Measurements from ENCODE around the gene TMPRSS3. TPM values are rescaled to one million over a fixed set of nuclear protein-coding genes. Genes with fewer than 3 reads are reported as not detected.

The TMPRSS3 gene
- 10.5 TPM for total RNA-seq

- no peak for DNase-seq (ENCODE audit: low spot score)
These were observed at the start of gene TMPRSS3 for GRCh38 chr21:42395905-42396651. TSS of gene TMPRSS3 (minus strand) at chr21:42396052. CDS start at chr21:42395417, 635 bp downstream.

GRCh38 chr21:42445311-42445710, 49.5 kb upstream of the TMPRSS3 start:
- DNase-seq (ENCODE audit: low spot score) = no peak

GRCh38 chr21:42444745-42445059, 48.9 kb upstream of the TMPRSS3 start:
- DNase-seq (ENCODE audit: low spot score) = no peak

DNA sequence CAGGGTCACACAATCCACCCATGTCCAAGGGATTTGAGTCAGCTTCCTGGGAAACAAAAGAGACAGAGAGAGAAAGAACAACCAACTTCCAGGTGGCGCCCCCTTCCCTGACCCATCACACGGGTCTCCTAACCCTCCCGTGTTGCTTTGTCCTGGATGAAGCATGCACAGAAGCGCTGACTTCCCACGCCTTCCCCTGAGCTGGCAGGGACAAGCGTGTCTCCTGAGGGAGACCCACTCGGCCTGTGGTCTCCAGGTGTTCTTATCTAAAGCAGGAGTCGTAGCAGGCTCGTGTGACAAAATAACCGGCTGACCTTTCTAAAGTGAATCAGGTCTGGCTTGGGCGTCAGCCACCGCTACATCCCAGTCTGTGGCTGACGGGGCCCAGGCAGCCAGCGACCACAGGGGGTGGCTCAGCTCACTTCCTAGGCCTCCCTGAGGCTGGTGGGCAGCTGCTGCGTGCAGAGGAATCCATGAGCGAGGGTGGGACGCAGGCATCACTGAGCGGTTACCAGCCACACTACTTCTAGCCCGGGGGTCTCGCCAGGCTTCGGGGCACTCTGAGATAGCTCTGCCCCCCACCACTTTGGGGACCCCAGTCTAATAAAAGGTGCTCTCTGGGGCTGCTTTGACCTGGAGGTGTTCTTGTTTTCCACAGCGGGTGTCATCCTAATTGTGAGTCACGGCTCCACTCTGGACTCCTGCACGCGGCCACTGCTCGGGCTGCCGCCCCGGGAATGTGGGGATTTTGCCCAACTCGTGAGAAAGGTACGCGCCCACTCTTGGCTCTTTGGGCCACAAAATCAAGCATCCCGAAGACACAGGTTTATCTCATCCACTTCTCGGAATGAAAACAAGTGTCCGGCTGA, 48.3 kb upstream of the TMPRSS3 start:
- DNase-seq (ENCODE audit: low spot score) = no peak

DNA sequence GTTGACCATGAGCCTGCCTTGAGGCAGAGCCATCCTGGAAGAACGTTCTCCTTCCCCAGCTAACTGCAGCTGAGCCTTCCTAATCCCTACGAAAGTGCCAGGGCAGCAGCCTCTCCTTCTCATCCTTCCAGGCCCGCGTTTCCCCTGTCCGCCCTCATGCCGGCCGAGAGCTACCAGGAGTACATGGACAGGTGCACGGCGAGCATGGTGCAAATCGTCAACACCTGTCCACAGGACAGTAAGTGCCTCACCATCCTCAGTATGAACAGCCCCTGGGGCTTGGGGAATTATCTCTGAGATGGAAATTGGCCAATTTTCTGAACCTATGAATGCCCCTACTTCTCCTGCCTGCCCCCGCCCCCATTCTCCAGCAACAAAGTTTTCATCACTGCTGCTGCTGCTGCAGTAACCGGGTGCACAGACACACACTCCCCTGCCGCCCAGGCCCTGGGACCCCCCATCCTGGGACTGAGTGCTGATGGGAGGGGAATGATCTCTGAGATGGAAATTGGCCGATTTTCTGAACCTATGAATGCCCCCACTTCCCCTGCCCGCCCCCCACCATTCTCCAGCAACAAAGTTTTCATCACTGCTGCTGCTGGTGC, 47.4 kb upstream of the TMPRSS3 start:
- no peak for DNase-seq (ENCODE audit: low spot score)

DNA sequence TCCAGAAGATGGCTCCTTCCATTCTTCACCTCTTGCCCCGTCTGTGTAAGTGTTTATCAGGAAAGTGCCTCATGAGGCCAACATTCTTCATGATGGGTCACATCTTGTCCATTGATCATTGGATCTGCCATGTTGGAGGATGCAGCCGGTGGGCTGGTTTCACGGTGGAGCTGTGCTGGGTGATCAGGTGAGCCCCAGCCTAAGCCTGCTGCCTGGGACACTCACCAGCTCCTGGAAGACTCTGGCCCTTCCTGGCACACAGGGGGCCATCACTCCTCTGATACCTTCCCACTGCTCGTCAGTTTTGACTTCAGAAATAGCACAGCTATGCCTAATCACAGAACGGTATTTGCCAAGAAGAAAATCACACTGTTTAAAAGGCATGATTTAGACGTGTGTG, 46.1 kb upstream of the TMPRSS3 start:
- no peak for DNase-seq (ENCODE audit: low spot score)

- DNase-seq (ENCODE audit: low spot score) = no peak
These were observed 44.4 kb upstream of the TMPRSS3 start for GRCh38 chr21:42440187-42440792.

- DNase-seq (ENCODE audit: low spot score) = no peak
These were observed 43.7 kb upstream of the TMPRSS3 start for GRCh38 chr21:42439284-42440186.

- no peak for DNase-seq (ENCODE audit: low spot score)
These were observed 42.7 kb upstream of the TMPRSS3 start for GRCh38 chr21:42438316-42439205.

DNA sequence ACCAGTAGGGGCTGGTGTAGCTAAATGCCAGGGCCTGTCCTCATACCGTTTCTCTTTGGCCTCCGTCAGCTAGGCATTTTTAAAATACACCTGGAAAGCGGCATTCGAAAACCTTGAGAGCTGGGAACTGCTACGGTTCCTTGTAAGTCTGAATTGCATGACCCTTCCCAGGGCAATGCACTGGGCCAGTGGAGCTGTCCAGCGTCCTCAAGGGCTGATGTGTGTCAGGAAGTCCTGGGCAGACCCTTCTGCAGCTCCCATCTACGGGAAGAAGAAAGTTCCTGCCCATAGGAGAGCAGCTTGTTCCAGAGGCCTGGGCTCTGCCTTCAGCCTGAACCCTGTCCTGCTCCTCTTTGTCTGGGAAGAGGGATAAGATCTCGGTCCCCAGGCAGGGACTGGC, 41.9 kb upstream of the TMPRSS3 start:
- no peak for DNase-seq (ENCODE audit: low spot score)

- DNase-seq (ENCODE audit: low spot score) = no peak
These were observed 41.1 kb upstream of the TMPRSS3 start for GRCh38 chr21:42436914-42437313.

GRCh38 chr21:42435833-42436232, 40.0 kb upstream of the TMPRSS3 start:
- DNase-seq (ENCODE audit: low spot score) = no peak

GRCh38 chr21:42435401-42435800, 39.5 kb upstream of the TMPRSS3 start:
- no peak for DNase-seq (ENCODE audit: low spot score)

GRCh38 chr21:42434884-42435283, 39.0 kb upstream of the TMPRSS3 start:
- DNase-seq (ENCODE audit: low spot score) = no peak

DNA sequence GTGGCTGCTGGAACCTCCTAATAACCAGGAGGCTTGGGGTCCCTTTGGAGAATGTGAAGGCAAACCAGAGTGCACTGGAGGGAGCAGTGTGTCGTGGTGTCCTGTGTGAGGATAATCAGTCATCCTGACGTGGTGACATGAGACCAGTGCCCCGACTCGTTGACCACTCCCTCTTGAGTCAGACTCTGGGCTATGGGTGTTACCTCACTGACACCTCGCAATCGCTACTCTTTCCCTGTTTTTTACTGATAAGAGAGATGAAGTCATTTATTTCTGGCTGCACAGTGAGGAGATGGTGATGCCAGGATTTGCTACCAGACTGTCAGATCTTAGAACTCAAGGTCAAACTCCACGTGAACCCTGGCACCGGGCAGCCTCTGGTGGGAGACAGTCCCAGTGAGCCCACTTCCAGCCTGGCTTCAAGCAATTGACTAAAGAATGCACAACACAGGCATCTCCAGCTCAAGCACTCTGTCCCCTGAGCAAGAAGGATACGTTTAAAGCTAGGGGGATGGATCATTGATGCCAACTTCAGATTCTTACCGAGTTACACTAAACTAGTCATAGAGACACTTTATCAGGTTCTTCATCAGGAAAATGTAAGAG, 38.2 kb upstream of the TMPRSS3 start:
- peak; percentile 48 for DNase-seq (ENCODE audit: low spot score)

GRCh38 chr21:42432695-42433094, 36.8 kb upstream of the TMPRSS3 start:
- DNase-seq (ENCODE audit: low spot score) = no peak

- DNase-seq (ENCODE audit: low spot score) = no peak
These were observed 35.3 kb upstream of the TMPRSS3 start for GRCh38 chr21:42431196-42431595.

DNA sequence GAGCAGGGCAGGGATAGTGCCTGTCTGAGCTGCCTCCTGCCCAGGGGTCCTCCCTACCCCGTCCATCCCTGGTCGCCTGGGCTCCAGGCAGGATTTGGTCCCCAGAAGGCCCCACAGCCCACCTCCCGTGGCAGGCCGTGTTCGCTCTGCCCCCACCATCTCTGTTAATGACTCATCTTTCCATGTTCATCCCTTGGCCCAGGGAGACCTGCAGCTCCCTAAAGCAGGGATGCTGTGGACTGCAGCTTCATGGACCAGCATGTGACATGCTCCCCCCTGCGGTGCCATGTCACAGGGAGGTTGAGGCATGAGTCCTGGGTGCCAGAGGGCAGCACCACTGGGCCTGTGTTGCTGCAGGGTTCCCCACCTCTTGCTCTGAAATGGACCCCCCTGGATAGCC, 34.7 kb upstream of the TMPRSS3 start:
- DNase-seq (ENCODE audit: low spot score) = no peak

DNA sequence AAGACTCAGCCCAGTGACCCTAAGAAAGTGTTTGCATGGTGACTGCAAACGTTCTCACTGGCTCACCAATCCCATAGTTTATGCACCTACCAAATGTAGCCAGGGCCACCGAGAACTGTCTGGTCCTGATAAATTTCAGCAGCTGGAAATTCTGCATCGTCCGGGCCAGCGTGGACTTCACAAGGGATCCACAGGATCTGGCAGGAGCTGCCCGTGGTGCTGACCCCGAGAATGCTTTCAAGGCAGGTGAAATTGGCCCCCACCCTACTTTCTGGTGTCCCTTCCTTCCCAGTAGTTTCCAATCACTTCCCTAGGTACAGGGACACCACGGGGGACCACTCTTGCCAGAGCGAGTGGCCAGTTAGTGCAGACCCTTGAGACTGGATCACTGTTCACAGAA, 34.0 kb upstream of the TMPRSS3 start:
- DNase-seq (ENCODE audit: low spot score) = no peak

DNA sequence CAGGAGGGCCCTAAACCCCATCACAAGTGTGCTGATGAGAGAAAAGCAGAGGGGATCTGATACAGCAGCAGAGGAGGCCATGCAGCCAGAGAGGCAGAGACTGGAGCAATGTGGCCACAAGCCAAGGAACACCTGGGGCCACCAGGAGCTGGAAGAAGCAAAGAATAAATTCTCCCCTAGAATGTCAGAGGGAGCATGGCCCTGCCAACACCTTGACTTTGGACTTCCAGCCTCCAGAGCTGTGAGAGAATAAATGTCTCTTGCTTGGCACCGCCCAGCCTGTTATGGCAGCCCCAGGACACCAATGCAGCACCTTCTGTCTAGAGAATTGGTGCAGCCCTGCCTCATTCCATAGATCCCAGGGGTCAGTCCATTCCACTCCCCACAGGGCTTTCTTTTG, 33.2 kb upstream of the TMPRSS3 start:
- no peak for DNase-seq (ENCODE audit: low spot score)
